HCT116 (cell line): ENCODE data around the gene CCDC183. TPM values are rescaled to one million over a fixed set of nuclear protein-coding genes. Genes with fewer than 3 reads are reported as not detected.

Experiments
- ATAC-seq: fragments of 200-7000 bp; cut with Tn5 transposase; 2 replicates; pipeline ENCODE4 v1.9.1; 2020; ENCODE audit warnings: mild to moderate bottlenecking, moderate library complexity
- BruUV-seq: library from RNA; stranded (reverse); fragments of 400-500 nt; replicated peaks from 2 replicates; lab custom pipeline; 2021; lab: Mats Ljungman, UMichigan
- CTCF ChIA-PET: fragments of 300-600 bp; sonication (Branson Sonifier 250); formaldehyde crosslinking; loops from one replicate; lab custom pipeline; 2021; ENCODE audit warnings: antibody characterized with exemption; lab: Charles Lee
- POLR2A ChIA-PET: fragments of 300-600, 350-600 bp; sonication (Branson Sonifier 250); formaldehyde crosslinking; loops from one replicate; lab custom pipeline; 2021; ENCODE audit warnings: antibody characterized with exemption; lab: Charles Lee
- RAD21 ChIA-PET, 2 experiments: fragments of 300-600 bp; sonication (Branson Sonifier 250); formaldehyde crosslinking; loops; one replicate each; lab custom pipeline; 2023; ENCODE audit warnings: low total read pairs in 2 of 2; ENCODE audit not compliant: uncharacterized antibody in 2 of 2, unreplicated experiment in 2 of 2, low non-redundant PET in 1 of 2; lab: Charles Lee
- DNase-seq: peaks from one replicate; pipeline ENCODE4 v3.0.0-alpha.2; 2010; ENCODE audit warnings: low read depth, low spot score
- H2AFZ ChIP-seq: fragments of 200-600 bp; shearing (Covaris generic), sonication (generic); 2 replicates; pipeline ENCODE4 v1.6.1; 2017; ENCODE audit warnings: low read depth, mixed run types, mixed read lengths, antibody characterized with exemption, low read length; ENCODE audit not compliant: poor library complexity, severe bottlenecking
- H3K27ac ChIP-seq: 2 replicates; pipeline ENCODE4 v1.5.1; 2012; ENCODE audit warnings: low read depth, low read length
- H3K27me3 ChIP-seq: fragments of 200-600 bp; sonication (generic); 2 replicates; pipeline ENCODE4 v1.6.1; 2016; ENCODE audit warnings: mixed run types, low read length, mixed read lengths; ENCODE audit not compliant: insufficient read depth
- H3K36me3 ChIP-seq, 2 experiments: fragments of 200-500 bp in 1 of 2; fragments of 200-600 bp in 1 of 2; sonication (Bioruptor generic) in 1 of 2; sonication (generic) in 1 of 2; 2 replicates each; pipeline versions ENCODE4 v1.5.1 to v1.6.1; 2014 to 2016; ENCODE audit warnings: low read length in 2 of 2, inconsistent platforms in 1 of 2, mixed read lengths in 1 of 2, mixed run types in 1 of 2; ENCODE audit not compliant: insufficient read depth in 2 of 2, control insufficient read depth in 1 of 2
- H3K4me1 ChIP-seq, 2 experiments: fragments of 200-600 bp in 1 of 2; sonication (generic) in 1 of 2; 2 replicates each; pipeline versions ENCODE4 v1.5.1 to v1.6.1; 2012 to 2017; ENCODE audit warnings: low read length in 2 of 2, inconsistent platforms in 1 of 2, mild to moderate bottlenecking in 1 of 2, mixed read lengths in 1 of 2, mixed run types in 1 of 2, moderate library complexity in 1 of 2; ENCODE audit not compliant: insufficient read depth in 2 of 2, control insufficient read depth in 1 of 2
- H3K4me2 ChIP-seq: fragments of 200-600 bp; sonication (generic); 2 replicates; pipeline ENCODE4 v1.6.1; 2017; ENCODE audit warnings: mixed run types, low read length, mixed read lengths
- H3K4me3 ChIP-seq, 2 experiments: fragments of 200-600 bp in 1 of 2; sonication (generic) in 1 of 2; replicated peaks in 1 of 2; 2 replicates each; pipeline ENCODE4 v1.5.1; 2011 to 2016; ENCODE audit warnings: low read length in 2 of 2, control low read depth in 1 of 2, low read depth in 1 of 2, mild to moderate bottlenecking in 1 of 2, mixed read lengths in 1 of 2, mixed run types in 1 of 2
- H3K79me2 ChIP-seq: fragments of 200-600 bp; sonication (generic); 2 replicates; pipeline ENCODE4 v1.6.1; 2017; ENCODE audit warnings: mild to moderate bottlenecking, mixed run types, low read length, moderate library complexity, mixed read lengths; ENCODE audit not compliant: insufficient read depth
- H3K9ac ChIP-seq: fragments of 200-600 bp; sonication (generic); 2 replicates; pipeline ENCODE4 v1.6.1; 2016; ENCODE audit warnings: low read length, mixed read lengths
- H3K9me2 ChIP-seq: fragments of 200-600 bp; sonication (generic), shearing (Covaris generic); 2 replicates; pipeline ENCODE4 v1.6.1; 2017; ENCODE audit warnings: mixed run types, mild to moderate bottlenecking, moderate library complexity; ENCODE audit not compliant: insufficient read depth
- H3K9me3 ChIP-seq, 2 experiments: fragments of 200-500 bp in 1 of 2; fragments of 200-600 bp in 1 of 2; sonication (Bioruptor generic) in 1 of 2; sonication (generic) in 1 of 2; 2 replicates each; pipeline ENCODE4 v1.6.1; 2014 to 2017; ENCODE audit warnings: low read length in 2 of 2, mixed read lengths in 2 of 2, inconsistent platforms in 1 of 2, low read depth in 1 of 2, mild to moderate bottlenecking in 1 of 2, mixed run types in 1 of 2, moderate library complexity in 1 of 2; ENCODE audit not compliant: control insufficient read depth in 1 of 2, insufficient read depth in 1 of 2
- H4K20me1 ChIP-seq: fragments of 200-600 bp; sonication (generic), shearing (Covaris generic); 2 replicates; pipeline ENCODE4 v1.6.1; 2017; ENCODE audit warnings: mixed run types, mild to moderate bottlenecking, moderate library complexity; ENCODE audit not compliant: insufficient read depth
- ELF1 ChIP-seq: IDR thresholded peaks from 2 replicates; pipeline ENCODE4 v1.6.1; 2012; ENCODE audit warnings: low read depth, borderline replicate concordance
- EZH2 ChIP-seq: fragments of 200-600 bp; sonication (generic); IDR thresholded peaks from 2 replicates; pipeline ENCODE4 v1.6.1; 2017; ENCODE audit warnings: antibody characterized with exemption, mixed run types
- EZH2phosphoT487 ChIP-seq: fragments of 200-600 bp; IDR thresholded peaks from 2 replicates; pipeline ENCODE4 v1.6.1; 2018; ENCODE audit warnings: antibody characterized with exemption, borderline replicate concordance
- FOSL1 ChIP-seq: IDR thresholded peaks from 2 replicates; pipeline ENCODE4 v1.6.1; 2012; ENCODE audit warnings: low read depth
- JUND ChIP-seq: IDR thresholded peaks from 2 replicates; pipeline ENCODE4 v1.6.1; 2012
- POLR2A ChIP-seq: IDR thresholded peaks from 2 replicates; pipeline ENCODE4 v1.7.0; 2011; ENCODE audit warnings: borderline replicate concordance; ENCODE audit not compliant: insufficient read depth, insufficient read length; ENCODE audit errors: extremely low read depth
- POLR2AphosphoS5 ChIP-seq: IDR thresholded peaks from 2 replicates; pipeline ENCODE4 v1.6.1; 2011; ENCODE audit warnings: mild to moderate bottlenecking, low read depth, low read length, moderate library complexity
- RAD21 ChIP-seq: IDR thresholded peaks from 2 replicates; pipeline ENCODE4 v1.6.1; 2012; ENCODE audit warnings: low read depth, mild to moderate bottlenecking
- SIN3A ChIP-seq: IDR thresholded peaks from 2 replicates; pipeline ENCODE4 v1.6.1; 2012; ENCODE audit warnings: low read depth
- SP1 ChIP-seq: IDR thresholded peaks from 2 replicates; pipeline ENCODE4 v1.6.1; 2012; ENCODE audit warnings: low read depth
- TCF7L2 ChIP-seq: IDR thresholded peaks from 2 replicates; pipeline ENCODE4 v1.7.0; 2011; ENCODE audit warnings: borderline replicate concordance, inconsistent platforms; ENCODE audit not compliant: insufficient read depth, insufficient read length; ENCODE audit errors: extremely low read depth
- YY1 ChIP-seq: IDR thresholded peaks from 2 replicates; pipeline ENCODE4 v1.6.1; 2011; ENCODE audit warnings: low read length, low read depth, moderate library complexity, mild to moderate bottlenecking; ENCODE audit not compliant: insufficient replicate concordance; ENCODE audit errors: extremely low read depth
- intact Hi-C: fragments of 100-400 bp; cut with micrococcal nuclease; formaldehyde crosslinking; loops from 2 replicates; pipeline ENCODE4 v1.10.0; 2022
- total RNA-seq: library from RNA; stranded (reverse); gene quantifications from one replicate; pipeline ENCODE4 v1.2.1, GENCODE V29; 2021; ENCODE audit not compliant: unreplicated experiment
- TF ChIP-seq, protein P1 (sequence below): IDR thresholded peaks from 2 replicates; pipeline ENCODE4 v1.6.1; 2012; ENCODE audit warnings: low read depth
- TF ChIP-seq, protein P2 (sequence below): IDR thresholded peaks from 2 replicates; pipeline ENCODE4 v1.6.1; 2012
- TF ChIP-seq, protein P3 (sequence below): IDR thresholded peaks from 2 replicates; pipeline ENCODE4 v1.6.1; 2011; ENCODE audit warnings: mild to moderate bottlenecking, low read length, moderate library complexity; ENCODE audit not compliant: insufficient replicate concordance; ENCODE audit errors: extremely low read depth
- TF ChIP-seq, protein P4 (sequence below), 3 experiments: fragments of 200-600 bp in 1 of 3; sonication (generic) in 1 of 3; IDR thresholded peaks in 2 of 3; conservative IDR thresholded peaks in 1 of 3; 2 replicates each; pipeline ENCODE4 v1.5.1; 2012 to 2017; ENCODE audit warnings: low read depth in 2 of 3, low read length in 2 of 3, antibody characterized with exemption in 1 of 3, borderline replicate concordance in 1 of 3, control low read depth in 1 of 3, mild to moderate bottlenecking in 1 of 3, mixed read lengths in 1 of 3, mixed run types in 1 of 3, moderate library complexity in 1 of 3; ENCODE audit not compliant: insufficient read depth in 1 of 3
- TF ChIP-seq, protein P5 (sequence below): IDR thresholded peaks from 2 replicates; pipeline ENCODE4 v1.6.1; 2012

CCDC183 gene
- total RNA-seq, 1 experiment from 2014 or later = 2.8 TPM

DNA sequence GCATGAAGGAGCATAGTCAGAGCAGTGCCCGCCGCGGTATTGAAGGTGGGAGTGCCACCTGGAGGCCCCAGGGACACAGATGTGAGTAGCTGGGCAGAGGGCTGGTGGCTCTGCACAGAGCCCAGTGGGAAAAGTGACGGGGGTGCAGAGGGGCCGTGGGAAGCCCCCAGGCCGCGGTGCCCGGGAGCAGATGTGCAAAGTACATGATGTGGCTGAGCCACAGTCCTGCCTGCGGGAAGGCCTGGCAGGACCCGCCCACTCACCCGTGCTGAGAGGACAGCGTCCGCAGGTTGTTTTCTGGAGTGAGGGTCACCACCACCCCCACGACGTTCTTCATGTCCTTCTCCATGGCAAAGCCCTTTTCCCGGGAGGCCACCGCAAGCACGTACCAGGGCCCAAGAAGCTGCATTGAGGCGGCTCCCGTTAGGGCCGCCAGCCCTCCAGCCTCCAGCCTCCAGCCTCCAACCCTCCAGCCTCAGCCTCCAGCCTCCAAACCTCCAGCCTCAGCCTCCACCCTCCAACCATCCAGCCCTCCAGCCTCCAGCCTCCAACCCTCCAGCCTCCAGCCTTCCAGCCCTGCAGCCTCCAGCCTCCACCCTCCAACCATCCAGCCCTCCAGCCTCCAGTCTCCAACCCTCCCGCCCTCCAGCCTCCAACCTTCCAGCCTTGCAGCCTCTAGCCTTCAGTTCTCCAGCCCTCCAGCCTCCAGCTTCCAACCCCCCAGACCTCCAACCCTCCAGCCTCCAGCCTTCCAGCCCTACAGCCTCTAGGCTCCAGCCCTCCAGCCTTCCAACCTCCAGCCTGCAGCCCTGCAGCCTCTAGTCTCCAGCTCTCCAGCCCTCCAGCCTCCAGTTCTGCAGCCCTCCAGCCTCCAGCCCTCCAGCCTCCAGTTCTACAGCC lies 48.7 kb upstream of the CCDC183 start:
- Histone ChIP-seq H3K4me1 (no peaks in the 10 kb centered on the region), H3K27ac (no peak overlapping the region), H2AFZ (no peak overlapping the region), H3K27me3 (no peaks in the 10 kb centered on the region), H3K4me3 (no peak overlapping the region), H4K20me1 (no peaks in the 10 kb centered on the region), H3K9me3 (peaks cover 4 to 12% of the 10 kb centered on the region in 2 experiments; a peak in 3 of 4 replicates), H3K9ac (no peak overlapping the region), H3K9me2 (no peaks in the 10 kb centered on the region), H3K4me2 (no peak overlapping the region), H3K36me3 (no peaks in the 10 kb centered on the region), H3K79me2 (no peaks in the 10 kb centered on the region)
- ChIA-PET POLR2A (no interaction called here), CTCF (no interaction called here), RAD21 (no interaction called here)
- DNase-seq (no peak), ATAC-seq (no peak)
- BruUV-seq = no TSS peak
- TF ChIP-seq, protein P1, sequence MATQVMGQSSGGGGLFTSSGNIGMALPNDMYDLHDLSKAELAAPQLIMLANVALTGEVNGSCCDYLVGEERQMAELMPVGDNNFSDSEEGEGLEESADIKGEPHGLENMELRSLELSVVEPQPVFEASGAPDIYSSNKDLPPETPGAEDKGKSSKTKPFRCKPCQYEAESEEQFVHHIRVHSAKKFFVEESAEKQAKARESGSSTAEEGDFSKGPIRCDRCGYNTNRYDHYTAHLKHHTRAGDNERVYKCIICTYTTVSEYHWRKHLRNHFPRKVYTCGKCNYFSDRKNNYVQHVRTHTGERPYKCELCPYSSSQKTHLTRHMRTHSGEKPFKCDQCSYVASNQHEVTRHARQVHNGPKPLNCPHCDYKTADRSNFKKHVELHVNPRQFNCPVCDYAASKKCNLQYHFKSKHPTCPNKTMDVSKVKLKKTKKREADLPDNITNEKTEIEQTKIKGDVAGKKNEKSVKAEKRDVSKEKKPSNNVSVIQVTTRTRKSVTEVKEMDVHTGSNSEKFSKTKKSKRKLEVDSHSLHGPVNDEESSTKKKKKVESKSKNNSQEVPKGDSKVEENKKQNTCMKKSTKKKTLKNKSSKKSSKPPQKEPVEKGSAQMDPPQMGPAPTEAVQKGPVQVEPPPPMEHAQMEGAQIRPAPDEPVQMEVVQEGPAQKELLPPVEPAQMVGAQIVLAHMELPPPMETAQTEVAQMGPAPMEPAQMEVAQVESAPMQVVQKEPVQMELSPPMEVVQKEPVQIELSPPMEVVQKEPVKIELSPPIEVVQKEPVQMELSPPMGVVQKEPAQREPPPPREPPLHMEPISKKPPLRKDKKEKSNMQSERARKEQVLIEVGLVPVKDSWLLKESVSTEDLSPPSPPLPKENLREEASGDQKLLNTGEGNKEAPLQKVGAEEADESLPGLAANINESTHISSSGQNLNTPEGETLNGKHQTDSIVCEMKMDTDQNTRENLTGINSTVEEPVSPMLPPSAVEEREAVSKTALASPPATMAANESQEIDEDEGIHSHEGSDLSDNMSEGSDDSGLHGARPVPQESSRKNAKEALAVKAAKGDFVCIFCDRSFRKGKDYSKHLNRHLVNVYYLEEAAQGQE = no peak
- TF ChIP-seq SIN3A = no peak
- TF ChIP-seq, protein P2, sequence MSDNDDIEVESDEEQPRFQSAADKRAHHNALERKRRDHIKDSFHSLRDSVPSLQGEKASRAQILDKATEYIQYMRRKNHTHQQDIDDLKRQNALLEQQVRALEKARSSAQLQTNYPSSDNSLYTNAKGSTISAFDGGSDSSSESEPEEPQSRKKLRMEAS = no peak
- TF ChIP-seq POLR2AphosphoS5 = no peak
- TF ChIP-seq JUND = no peak
- no peak for TF ChIP-seq POLR2A
- no peak for TF ChIP-seq FOSL1
- no peak for TF ChIP-seq EZH2
- TF ChIP-seq TCF7L2 = no peak
- no peak for TF ChIP-seq RAD21
- TF ChIP-seq, protein P3, sequence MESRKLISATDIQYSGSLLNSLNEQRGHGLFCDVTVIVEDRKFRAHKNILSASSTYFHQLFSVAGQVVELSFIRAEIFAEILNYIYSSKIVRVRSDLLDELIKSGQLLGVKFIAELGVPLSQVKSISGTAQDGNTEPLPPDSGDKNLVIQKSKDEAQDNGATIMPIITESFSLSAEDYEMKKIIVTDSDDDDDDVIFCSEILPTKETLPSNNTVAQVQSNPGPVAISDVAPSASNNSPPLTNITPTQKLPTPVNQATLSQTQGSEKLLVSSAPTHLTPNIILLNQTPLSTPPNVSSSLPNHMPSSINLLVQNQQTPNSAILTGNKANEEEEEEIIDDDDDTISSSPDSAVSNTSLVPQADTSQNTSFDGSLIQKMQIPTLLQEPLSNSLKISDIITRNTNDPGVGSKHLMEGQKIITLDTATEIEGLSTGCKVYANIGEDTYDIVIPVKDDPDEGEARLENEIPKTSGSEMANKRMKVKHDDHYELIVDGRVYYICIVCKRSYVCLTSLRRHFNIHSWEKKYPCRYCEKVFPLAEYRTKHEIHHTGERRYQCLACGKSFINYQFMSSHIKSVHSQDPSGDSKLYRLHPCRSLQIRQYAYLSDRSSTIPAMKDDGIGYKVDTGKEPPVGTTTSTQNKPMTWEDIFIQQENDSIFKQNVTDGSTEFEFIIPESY = no peak
- TF ChIP-seq EZH2phosphoT487 = no peak
- no peak for TF ChIP-seq YY1
- no peak for TF ChIP-seq SP1
- TF ChIP-seq, protein P4, sequence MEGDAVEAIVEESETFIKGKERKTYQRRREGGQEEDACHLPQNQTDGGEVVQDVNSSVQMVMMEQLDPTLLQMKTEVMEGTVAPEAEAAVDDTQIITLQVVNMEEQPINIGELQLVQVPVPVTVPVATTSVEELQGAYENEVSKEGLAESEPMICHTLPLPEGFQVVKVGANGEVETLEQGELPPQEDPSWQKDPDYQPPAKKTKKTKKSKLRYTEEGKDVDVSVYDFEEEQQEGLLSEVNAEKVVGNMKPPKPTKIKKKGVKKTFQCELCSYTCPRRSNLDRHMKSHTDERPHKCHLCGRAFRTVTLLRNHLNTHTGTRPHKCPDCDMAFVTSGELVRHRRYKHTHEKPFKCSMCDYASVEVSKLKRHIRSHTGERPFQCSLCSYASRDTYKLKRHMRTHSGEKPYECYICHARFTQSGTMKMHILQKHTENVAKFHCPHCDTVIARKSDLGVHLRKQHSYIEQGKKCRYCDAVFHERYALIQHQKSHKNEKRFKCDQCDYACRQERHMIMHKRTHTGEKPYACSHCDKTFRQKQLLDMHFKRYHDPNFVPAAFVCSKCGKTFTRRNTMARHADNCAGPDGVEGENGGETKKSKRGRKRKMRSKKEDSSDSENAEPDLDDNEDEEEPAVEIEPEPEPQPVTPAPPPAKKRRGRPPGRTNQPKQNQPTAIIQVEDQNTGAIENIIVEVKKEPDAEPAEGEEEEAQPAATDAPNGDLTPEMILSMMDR (IDR thresholded peaks at IDR 0.05 in 2 of 3, conservative IDR thresholded peaks at IDR 0.05 in 1 of 3; ENCODE audit: borderline replicate concordance in 1 of 3, insufficient read depth in 1 of 3, low read depth in 2 of 3, low read length in 2 of 3) = no peak
- TF ChIP-seq ELF1 = no peak
- TF ChIP-seq, protein P5, sequence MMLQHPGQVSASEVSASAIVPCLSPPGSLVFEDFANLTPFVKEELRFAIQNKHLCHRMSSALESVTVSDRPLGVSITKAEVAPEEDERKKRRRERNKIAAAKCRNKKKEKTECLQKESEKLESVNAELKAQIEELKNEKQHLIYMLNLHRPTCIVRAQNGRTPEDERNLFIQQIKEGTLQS = no peak
- intact Hi-C loops = no loop called here
